HEK293 (cell line): ENCODE measurements around the gene OR4D11.

ENCODE experiments used
- CTCF ChIA-PET: fragments of 350-600 bp; formaldehyde crosslinking; extraction: SDS; loops from one replicate; lab custom pipeline; 2021; ENCODE audit warnings: antibody characterized with exemption; lab: Yijun Ruan, JAX
- POLR2A ChIA-PET: fragments of 300-600 bp; formaldehyde crosslinking; extraction: SDS; loops from one replicate; lab custom pipeline; 2020; ENCODE audit warnings: antibody characterized with exemption, inconsistent platforms; lab: Yijun Ruan, JAX
- H3K27ac ChIP-seq: fragments of 200-500 bp; sonication (Bioruptor generic); 2 replicates; pipeline ENCODE4 v1.5.1; 2014; ENCODE audit warnings: low read depth, low read length, control low read depth, inconsistent platforms; ENCODE audit errors: extremely low read depth
- H3K36me3 ChIP-seq, 2 experiments: fragments of 200-500 bp in 1 of 2; sonication (Bioruptor generic) in 1 of 2; 1 replicate in 1 of 2; 2 replicates in 1 of 2; pipeline ENCODE4 v1.5.1; 2014 to 2017; ENCODE audit warnings: inconsistent platforms in 2 of 2, low read length in 2 of 2; ENCODE audit not compliant: control insufficient read depth in 2 of 2, insufficient read depth in 1 of 2
- H3K4me1 ChIP-seq: fragments of 200-500 bp; sonication (Bioruptor generic); 2 replicates; pipeline ENCODE4 v1.5.1; 2014; ENCODE audit warnings: mild to moderate bottlenecking, low read length, inconsistent platforms; ENCODE audit not compliant: control insufficient read depth, insufficient read depth
- H3K4me3 ChIP-seq: 2 replicates; pipeline ENCODE4 v1.5.1; 2011; ENCODE audit warnings: low read depth, mild to moderate bottlenecking, control low read depth, low read length, moderate library complexity
- H3K9me3 ChIP-seq: fragments of 200-500 bp; sonication (Bioruptor generic); 2 replicates; pipeline ENCODE4 v1.5.1; 2014; ENCODE audit warnings: low read depth, low read length, inconsistent platforms; ENCODE audit not compliant: control insufficient read depth, insufficient read depth
- ATF2 ChIP-seq: fragments of 450-650 bp; formaldehyde crosslinking; IDR thresholded peaks from 2 replicates; pipeline ENCODE4 v1.5.1; 2016; ENCODE audit warnings: missing biosample characterization, missing genetic modification characterization, low read depth
- GLI2 ChIP-seq: fragments of 450-650 bp; formaldehyde crosslinking; IDR thresholded peaks from 2 replicates; pipeline ENCODE4; 2017; ENCODE audit warnings: missing biosample characterization, missing genetic modification characterization, low read depth, borderline replicate concordance
- IKZF3 ChIP-seq: fragments of 450-650 bp; IDR thresholded peaks from 2 replicates; pipeline ENCODE4 v1.5.0; 2018; ENCODE audit warnings: missing biosample characterization, mild to moderate bottlenecking, missing genetic modification characterization, moderate library complexity
- KLF1 ChIP-seq: fragments of 450-650 bp; formaldehyde crosslinking; IDR thresholded peaks from 2 replicates; pipeline ENCODE4 v1.5.1; 2016; ENCODE audit warnings: missing biosample characterization, missing genetic modification characterization
- SETDB1 ChIP-seq: IDR thresholded peaks from one replicate; pipeline ENCODE4 v1.6.1; 2017; ENCODE audit warnings: mild to moderate bottlenecking, low read length, moderate library complexity, mixed read lengths; ENCODE audit not compliant: insufficient read length
- ZFP41 ChIP-seq: fragments of 450-650 bp; formaldehyde crosslinking; IDR thresholded peaks from 2 replicates; pipeline ENCODE4 v1.5.1; 2016; ENCODE audit warnings: missing biosample characterization, missing genetic modification characterization, borderline replicate concordance
- ZFP69B ChIP-seq: fragments of 450-650 bp; formaldehyde crosslinking; IDR thresholded peaks from 2 replicates; pipeline ENCODE4 v1.5.1; 2016; ENCODE audit warnings: missing biosample characterization, missing genetic modification characterization
- ZNF174 ChIP-seq: fragments of 450-650 bp; formaldehyde crosslinking; IDR thresholded peaks from 2 replicates; pipeline ENCODE4 v1.5.0; 2017; ENCODE audit warnings: missing biosample characterization, mild to moderate bottlenecking, missing genetic modification characterization
- ZNF19 ChIP-seq: fragments of 450-650 bp; formaldehyde crosslinking; IDR thresholded peaks from 2 replicates; pipeline ENCODE4; 2016; ENCODE audit warnings: missing biosample characterization, missing genetic modification characterization, low read depth
- ZNF221 ChIP-seq: fragments of 450-650 bp; formaldehyde crosslinking; IDR thresholded peaks from 2 replicates; pipeline ENCODE4 v1.5.1; 2017; ENCODE audit warnings: missing biosample characterization, missing genetic modification characterization, borderline replicate concordance
- ZNF280C ChIP-seq: fragments of 450-650 bp; formaldehyde crosslinking; IDR thresholded peaks from 2 replicates; pipeline ENCODE4 v1.5.1; 2016; ENCODE audit warnings: missing biosample characterization, missing genetic modification characterization
- ZNF341 ChIP-seq: fragments of 450-650 bp; formaldehyde crosslinking; IDR thresholded peaks from 2 replicates; pipeline ENCODE4; 2016; ENCODE audit warnings: low read depth, missing biosample characterization, missing genetic modification characterization
- ZNF391 ChIP-seq: fragments of 450-650 bp; formaldehyde crosslinking; IDR thresholded peaks from 2 replicates; pipeline ENCODE4 v1.5.1; 2016; ENCODE audit warnings: low read depth, missing biosample characterization, missing genetic modification characterization, borderline replicate concordance
- ZNF48 ChIP-seq: fragments of 450-650 bp; formaldehyde crosslinking; IDR thresholded peaks from 2 replicates; pipeline ENCODE4 v1.5.1; 2016; ENCODE audit warnings: missing biosample characterization, missing genetic modification characterization
- ZNF501 ChIP-seq: fragments of 450-650 bp; formaldehyde crosslinking; IDR thresholded peaks from 2 replicates; pipeline ENCODE4 v1.5.1; 2016; ENCODE audit warnings: missing biosample characterization, missing genetic modification characterization
- ZNF510 ChIP-seq: fragments of 450-650 bp; formaldehyde crosslinking; IDR thresholded peaks from 2 replicates; pipeline ENCODE4 v1.5.1; 2018; ENCODE audit warnings: mild to moderate bottlenecking, missing genetic modification characterization, missing biosample characterization; ENCODE audit not compliant: insufficient replicate concordance
- ZNF548 ChIP-seq: fragments of 450-650 bp; formaldehyde crosslinking; IDR thresholded peaks from 2 replicates; pipeline ENCODE4 v1.5.1; 2016; ENCODE audit warnings: missing biosample characterization, missing genetic modification characterization
- ZNF558 ChIP-seq: fragments of 450-650 bp; formaldehyde crosslinking; IDR thresholded peaks from 2 replicates; pipeline ENCODE4 v1.5.1; 2016; ENCODE audit warnings: missing biosample characterization, missing genetic modification characterization
- ZNF571 ChIP-seq: fragments of 450-650 bp; formaldehyde crosslinking; IDR thresholded peaks from 2 replicates; pipeline ENCODE4 v1.5.0; 2017; ENCODE audit warnings: missing biosample characterization, missing genetic modification characterization
- ZNF639 ChIP-seq: fragments of 450-650 bp; formaldehyde crosslinking; IDR thresholded peaks from 2 replicates; pipeline ENCODE4 v1.5.1; 2016; ENCODE audit warnings: missing biosample characterization, missing genetic modification characterization
- ZNF645 ChIP-seq: fragments of 450-650 bp; formaldehyde crosslinking; IDR thresholded peaks from 2 replicates; pipeline ENCODE4; 2016; ENCODE audit warnings: missing biosample characterization, missing genetic modification characterization
- ZNF768 ChIP-seq: fragments of 450-650 bp; formaldehyde crosslinking; IDR thresholded peaks from 2 replicates; pipeline ENCODE4 v1.5.1; 2018; ENCODE audit warnings: missing biosample characterization, mild to moderate bottlenecking, missing genetic modification characterization
- ZNF792 ChIP-seq: fragments of 450-650 bp; formaldehyde crosslinking; IDR thresholded peaks from 2 replicates; pipeline ENCODE4 v1.5.1; 2016; ENCODE audit warnings: missing biosample characterization, missing genetic modification characterization
- ZXDB ChIP-seq: fragments of 450-650 bp; formaldehyde crosslinking; IDR thresholded peaks from 2 replicates; pipeline ENCODE4 v1.5.1; 2016; ENCODE audit warnings: missing biosample characterization, missing genetic modification characterization
- TF ChIP-seq, protein P1 (sequence below): fragments of 450-650 bp; IDR thresholded peaks from 2 replicates; pipeline ENCODE4 v1.5.1; 2018; ENCODE audit warnings: missing biosample characterization, missing genetic modification characterization

Gene OR4D11

GRCh38 chr11:59550842-59551658 is 47.7 kb downstream of the OR4D11 start (continued):
- TF ChIP-seq ZFP69B (tag by site-specific recombination): no peak
- TF ChIP-seq GLI2 (tag by site-specific recombination): no peak
- no peak; the same call in 1 of the 2 replicates for TF ChIP-seq ZNF501 (tag by site-specific recombination)
- no peak for TF ChIP-seq ZNF768
- no peak for TF ChIP-seq SETDB1
- 0 out of 2 replicates have a peak, but pooled peaks have one; percentile 24 for TF ChIP-seq ZNF221 (tag by site-specific recombination)
- TF ChIP-seq ZNF510 (tag by site-specific recombination): no peak
- TF ChIP-seq ZNF548 (tag by site-specific recombination): no peak
- TF ChIP-seq ZNF174 (tag by site-specific recombination): no peak
- no peak for TF ChIP-seq ZNF391 (tag by site-specific recombination)
- TF ChIP-seq ZNF280C: no peak
- no peak for TF ChIP-seq ZNF571
- no peak; the same call in 1 of the 2 replicates for TF ChIP-seq ZNF639 (tag by site-specific recombination)
- no peak for TF ChIP-seq ZNF645
- peak; percentile 89 for TF ChIP-seq IKZF3 (tag by site-specific recombination)
- TF ChIP-seq, protein P1, sequence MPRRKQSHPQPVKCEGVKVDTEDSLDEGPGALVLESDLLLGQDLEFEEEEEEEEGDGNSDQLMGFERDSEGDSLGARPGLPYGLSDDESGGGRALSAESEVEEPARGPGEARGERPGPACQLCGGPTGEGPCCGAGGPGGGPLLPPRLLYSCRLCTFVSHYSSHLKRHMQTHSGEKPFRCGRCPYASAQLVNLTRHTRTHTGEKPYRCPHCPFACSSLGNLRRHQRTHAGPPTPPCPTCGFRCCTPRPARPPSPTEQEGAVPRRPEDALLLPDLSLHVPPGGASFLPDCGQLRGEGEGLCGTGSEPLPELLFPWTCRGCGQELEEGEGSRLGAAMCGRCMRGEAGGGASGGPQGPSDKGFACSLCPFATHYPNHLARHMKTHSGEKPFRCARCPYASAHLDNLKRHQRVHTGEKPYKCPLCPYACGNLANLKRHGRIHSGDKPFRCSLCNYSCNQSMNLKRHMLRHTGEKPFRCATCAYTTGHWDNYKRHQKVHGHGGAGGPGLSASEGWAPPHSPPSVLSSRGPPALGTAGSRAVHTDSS (tag by site-specific recombination): no peak
- TF ChIP-seq ZXDB: no peak; the same call in 1 of the 2 replicates
- no peak for TF ChIP-seq KLF1 (tag by site-specific recombination)

DNA sequence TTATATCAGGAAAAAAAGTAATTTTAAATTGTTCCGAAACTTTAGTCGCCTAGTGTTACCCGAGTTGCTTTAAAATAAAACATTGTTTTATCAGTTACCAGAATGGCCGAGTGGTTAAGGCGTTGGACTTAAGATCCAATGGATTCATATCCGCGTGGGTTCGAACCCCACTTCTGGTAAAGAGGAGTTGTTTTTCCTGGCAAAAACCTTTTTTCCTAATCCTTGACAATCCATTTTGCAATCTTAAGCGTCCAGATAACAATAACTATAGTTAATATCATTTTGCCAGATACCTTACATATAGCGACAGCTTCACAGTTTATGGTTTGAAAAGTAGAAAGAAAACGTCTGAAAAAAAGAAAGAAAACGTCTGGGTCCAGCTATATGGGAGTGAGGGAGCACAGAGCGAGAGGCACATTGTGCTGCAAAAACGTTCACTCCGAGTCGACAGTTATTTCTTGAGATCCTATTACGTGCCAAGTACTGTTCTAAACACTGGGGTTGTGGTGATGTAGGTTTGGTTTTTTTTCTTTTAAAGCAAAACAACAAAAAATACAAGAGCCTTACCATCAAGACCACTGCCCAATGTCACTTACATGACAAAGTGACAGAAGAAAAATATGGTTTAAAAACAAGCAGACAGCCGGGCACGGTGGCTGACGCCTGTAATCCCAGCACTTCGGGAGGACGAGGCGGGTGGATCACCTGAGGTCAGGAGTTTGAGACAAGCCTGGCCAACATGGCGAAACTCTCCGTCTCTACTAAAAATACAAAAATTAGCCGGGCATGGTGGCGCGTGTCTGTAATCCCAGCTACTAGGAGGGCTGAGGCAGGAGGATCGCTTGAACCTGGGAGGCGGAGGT is 48.5 kb downstream of the OR4D11 start:
- ChIA-PET CTCF (no interaction called here), POLR2A (interaction anchor here (0.6 to 1.1 kb wide), 3 partner anchors 9 to 66 kb away, joined by 3 to 4 read pairs (median 4); partner anchors contain the start of gene OSBP)
- Histone ChIP-seq H3K9me3 (no peaks in the 10 kb centered on the region), H3K27ac (no peak overlapping the region), H3K4me3 (peak overlapping the region; percentile 46), H3K36me3 (no peaks in the 10 kb centered on the region), H3K4me1 (no peaks in the 10 kb centered on the region)
- TF ChIP-seq ZNF792 (tag by site-specific recombination): no peak
- TF ChIP-seq ZNF19 (tag by site-specific recombination): no peak
- no peak for TF ChIP-seq ZNF48
- no peak for TF ChIP-seq ZNF341 (tag by site-specific recombination)
- TF ChIP-seq ZFP41 (tag by site-specific recombination): no peak
- 0 out of 2 replicates have a peak, but pooled peaks have one; percentile 26 for TF ChIP-seq ZNF558 (tag by site-specific recombination)
- no peak for TF ChIP-seq ATF2 (tag by site-specific recombination)
- no peak for TF ChIP-seq ZNF639 (tag by site-specific recombination)
